ENCODE measurements around the gene FRK.
A peak's percentile ranks its signal among the peaks of the same experiment; 100 is the strongest.
"Not testable (repeated sequence)": the region's sequence is repeated elsewhere in the genome, so short reads cannot be mapped to it uniquely, and the experiment has no call there.

The FRK gene

GRCh38 chr6:115954740-115955139, 106.0 kb downstream of the FRK start:
- FAIRE-seq (no peak), DNase-seq (ENCODE audit: insufficient read length, low spot score) (no peak)

GRCh38 chr6:115948751-115949150, 111.9 kb downstream of the FRK start:
- FAIRE-seq = no peak
- DNase-seq (ENCODE audit: insufficient read length, low spot score) = no peak

GRCh38 chr6:115947966-115948541, 112.6 kb downstream of the FRK start:
- FAIRE-seq (peak; percentile 40), DNase-seq (ENCODE audit: insufficient read length, low spot score) (no peak)

- no peak for FAIRE-seq
- DNase-seq (ENCODE audit: insufficient read length, low spot score) = no peak
Observed at GRCh38 chr6:115945812-115946211, 114.9 kb downstream of the FRK start.

- FAIRE-seq (no peak), DNase-seq (ENCODE audit: insufficient read length, low spot score) (no peak)
Observed at GRCh38 chr6:115945306-115945705, 115.4 kb downstream of the FRK start.

- FAIRE-seq; DNase-seq (ENCODE audit: insufficient read length, low spot score): not testable (repeated sequence)
Observed at GRCh38 chr6:115944829-115945228, 115.9 kb downstream of the FRK start.

- FAIRE-seq; DNase-seq (ENCODE audit: insufficient read length, low spot score): not testable (repeated sequence)
Observed at GRCh38 chr6:115937502-115937901, 123.2 kb downstream of the FRK start.

GRCh38 chr6:115935361-115935760, 125.3 kb downstream of the FRK start:
- DNase-seq (ENCODE audit: insufficient read length, low spot score) = no peak
- no peak for FAIRE-seq

GRCh38 chr6:115934829-115935228, 125.9 kb downstream of the FRK start:
- FAIRE-seq (no peak), DNase-seq (ENCODE audit: insufficient read length, low spot score) (no peak)

- no peak for FAIRE-seq
Observed at GRCh38 chr6:115934145-115934544, 126.5 kb downstream of the FRK start.

GRCh38 chr6:115932481-115932880, 128.2 kb downstream of the FRK start:
- no peak for FAIRE-seq

More at GRCh38 chr6:115934145-115934544, 126.5 kb downstream of the FRK start:
- no peak for DNase-seq (ENCODE audit: insufficient read length, low spot score)

GRCh38 chr6:115928000-115928399, 132.7 kb downstream of the FRK start:
- not testable (repeated sequence) for FAIRE-seq; DNase-seq (ENCODE audit: insufficient read length, low spot score)

More at GRCh38 chr6:115932481-115932880, 128.2 kb downstream of the FRK start:
- no peak for DNase-seq (ENCODE audit: insufficient read length, low spot score)

GRCh38 chr6:115922971-115923370, 137.7 kb downstream of the FRK start:
- FAIRE-seq = no peak
- no peak for DNase-seq (ENCODE audit: insufficient read length, low spot score)

GRCh38 chr6:115914098-115914497, 146.6 kb downstream of the FRK start:
- DNase-seq (ENCODE audit: insufficient read length, low spot score) = no peak
- peak; percentile 8 for FAIRE-seq

- DNase-seq (ENCODE audit: insufficient read length, low spot score) (no peak), FAIRE-seq (no peak)
Observed at GRCh38 chr6:115909923-115910546, 150.7 kb downstream of the FRK start.

GRCh38 chr6:115908906-115909559, 151.7 kb downstream of the FRK start:
- peak; percentile 14 for FAIRE-seq
- DNase-seq (ENCODE audit: insufficient read length, low spot score) = no peak

GRCh38 chr6:115905471-115905870, 155.2 kb downstream of the FRK start:
- no peak for FAIRE-seq
- no peak for DNase-seq (ENCODE audit: insufficient read length, low spot score)

GRCh38 chr6:115902436-115902835, 158.3 kb downstream of the FRK start:
- FAIRE-seq = no peak
- DNase-seq (ENCODE audit: insufficient read length, low spot score) = no peak

- DNase-seq (ENCODE audit: insufficient read length, low spot score) = no peak
- no peak for FAIRE-seq
Observed at GRCh38 chr6:115901896-115902295, 158.8 kb downstream of the FRK start.

GRCh38 chr6:115899730-115900282, 160.9 kb downstream of the FRK start:
- FAIRE-seq (no peak), DNase-seq (ENCODE audit: insufficient read length, low spot score) (no peak)

GRCh38 chr6:115898246-115898645, 162.4 kb downstream of the FRK start:
- FAIRE-seq (no peak), DNase-seq (ENCODE audit: insufficient read length, low spot score) (no peak)

Data from GM19239 (cell line).